Smooth muscle cell (in vitro differentiated cells): ENCODE results near the gene ABCC8. TPM values are rescaled to one million over a fixed set of nuclear protein-coding genes. Genes with fewer than 3 reads are reported as not detected.
"Not testable (repeated sequence)": the region's sequence is repeated elsewhere in the genome, so short reads cannot be mapped to it uniquely, and the experiment has no call there.

Experiments used
- DNase-seq: peaks from one replicate; lab custom pipeline; 2025; ENCODE audit not compliant: unreplicated experiment; lab: John Stamatoyannopoulos, UW
- H2AFZ ChIP-seq: fragments of 200-600 bp; sonication (generic); 2 replicates; pipeline ENCODE4 v1.6.0; 2016; ENCODE audit warnings: antibody characterized with exemption, low read depth, mild to moderate bottlenecking
- H3F3A ChIP-seq: fragments of 200-600 bp; sonication (generic); 2 replicates; pipeline ENCODE4 v1.6.0; 2017; ENCODE audit warnings: antibody characterized with exemption, low read depth
- H3K27ac ChIP-seq: fragments of 200-600 bp; sonication (generic); 2 replicates; pipeline ENCODE4 v1.5.1; 2016; ENCODE audit warnings: low read depth, mild to moderate bottlenecking
- H3K27me3 ChIP-seq: fragments of 200-600 bp; sonication (generic); 2 replicates; pipeline ENCODE4 v1.6.1; 2016; ENCODE audit warnings: low read depth, mild to moderate bottlenecking
- H3K36me3 ChIP-seq: fragments of 200-600 bp; sonication (generic); 2 replicates; pipeline ENCODE4 v1.5.1; 2016; ENCODE audit warnings: low read depth
- H3K4me1 ChIP-seq: fragments of 200-600 bp; sonication (generic); 2 replicates; pipeline ENCODE4 v1.5.1; 2016; ENCODE audit warnings: low read depth
- H3K4me2 ChIP-seq: fragments of 200-600 bp; sonication (generic); 2 replicates; pipeline ENCODE4 v1.6.0; 2016; ENCODE audit warnings: mild to moderate bottlenecking
- H3K4me3 ChIP-seq: fragments of 200-600 bp; sonication (generic); 2 replicates; pipeline ENCODE4 v1.5.1; 2016; ENCODE audit warnings: mild to moderate bottlenecking
- H3K79me2 ChIP-seq: fragments of 200-600 bp; sonication (generic); 2 replicates; pipeline ENCODE4 v1.6.0; 2016; ENCODE audit warnings: low read depth, mild to moderate bottlenecking
- H3K9ac ChIP-seq: fragments of 200-600 bp; sonication (generic); 2 replicates; pipeline ENCODE4 v1.6.0; 2016; ENCODE audit warnings: low read depth
- H3K9me3 ChIP-seq: fragments of 200-600 bp; sonication (generic); replicated peaks from 2 replicates; pipeline ENCODE4 v1.5.1; 2016; ENCODE audit warnings: low read depth
- H4K20me1 ChIP-seq: fragments of 200-600 bp; sonication (generic); 2 replicates; pipeline ENCODE4 v1.6.0; 2016; ENCODE audit warnings: low read depth
- CTCF ChIP-seq: fragments of 200-600 bp; sonication (generic); IDR thresholded peaks from 2 replicates; pipeline ENCODE4 v1.5.1; 2017; ENCODE audit warnings: borderline replicate concordance, mild to moderate bottlenecking, antibody characterized with exemption; ENCODE audit not compliant: insufficient read depth, poor library complexity, severe bottlenecking
- WGBS: methylation state at CpG from one replicate; pipeline ENCODE4 v1.1.7; 2016; ENCODE audit warnings: low lambda C conversion rate; 5-methylcytosine and 5-hydroxymethylcytosine counted together
- polyA plus RNA-seq: library from polyadenylated mRNA; unstranded; fragments of >200 nt; fragmentation: Nextera tagmentation; extraction: Ambion mirVana; gene quantifications from 2 replicates; pipeline ENCODE4 v1.2.1, GENCODE V29; 2016
- total RNA-seq: library from RNA; depleted of rRNA; stranded (reverse); fragments of >200 nt; gene quantifications from 2 replicates; pipeline ENCODE4 v1.2.3, GENCODE V29; 2014

Gene ABCC8
- total and polyA plus RNA-seq, 2 experiments from 2014 or later = not detected

- H3K9ac ChIP-seq = no peak overlapping the region
- no peaks in the 10 kb centered on the region for H3K36me3 ChIP-seq
- TF ChIP-seq CTCF = no peak
- no peaks in the 10 kb centered on the region for H4K20me1 ChIP-seq
- no peak overlapping the region for H3K4me3 ChIP-seq
- peaks cover 76% of the 10 kb centered on the region for H3K27me3 ChIP-seq
- no peaks in the 10 kb centered on the region for H3K79me2 ChIP-seq
- H3K4me1 ChIP-seq = no peaks in the 10 kb centered on the region
- no peak overlapping the region for H3K4me2 ChIP-seq
- no peak overlapping the region for H2AFZ ChIP-seq
- no peaks in the 10 kb centered on the region for H3K9me3 ChIP-seq
- H3K27ac ChIP-seq = no peak overlapping the region
- no peaks in the 10 kb centered on the region for H3F3A ChIP-seq
- WGBS = 94% methylated on average over 11 of the region's 11 CpGs
- no peak for DNase-seq
These were observed 48.4 kb downstream of the ABCC8 start for GRCh38 chr11:17428261-17428660.

GRCh38 chr11:17426233-17426632, 50.4 kb downstream of the ABCC8 start:
- not testable (repeated sequence) for H4K20me1 ChIP-seq, H3K36me3 ChIP-seq, H3K4me3 ChIP-seq, H3K9me3 ChIP-seq, H3K9ac ChIP-seq, H3K4me1 ChIP-seq, DNase-seq, H3K79me2 ChIP-seq, H2AFZ ChIP-seq, H3F3A ChIP-seq, H3K27ac ChIP-seq, H3K4me2 ChIP-seq
- peaks cover 86% of the 10 kb centered on the region for H3K27me3 ChIP-seq
- WGBS = 80% methylated on average over 5 of the region's 5 CpGs

- Histone ChIP-seq H3K4me1 (no peaks in the 10 kb centered on the region), H3K79me2 (no peaks in the 10 kb centered on the region), H3K9ac (no peak overlapping the region), H3K4me3 (no peak overlapping the region), H2AFZ (no peak overlapping the region), H3K27ac (no peak overlapping the region), H3K4me2 (no peak overlapping the region), H3K9me3 (no peaks in the 10 kb centered on the region), H3K36me3 (no peaks in the 10 kb centered on the region), H3F3A (no peaks in the 10 kb centered on the region), H3K27me3 (peaks cover 88% of the 10 kb centered on the region), H4K20me1 (no peaks in the 10 kb centered on the region)
- 79% methylated on average over 11 of the region's 11 CpGs for whole genome bisulfite sequencing
- TF ChIP-seq CTCF = no peak
- DNase-seq = no peak
These were observed 52.9 kb downstream of the ABCC8 start for GRCh38 chr11:17423533-17424310.

GRCh38 chr11:17421781-17422180, 54.9 kb downstream of the ABCC8 start:
- WGBS = 80% methylated on average over 4 of the region's 4 CpGs
- DNase-seq = no peak
- Histone ChIP-seq H3K4me1 (no peaks in the 10 kb centered on the region), H3K9me3 (no peaks in the 10 kb centered on the region), H3K27ac (no peak overlapping the region), H3K4me2 (no peak overlapping the region), H3K79me2 (no peaks in the 10 kb centered on the region), H3K27me3 (peaks cover 89% of the 10 kb centered on the region), H3K36me3 (no peaks in the 10 kb centered on the region), H2AFZ (no peak overlapping the region), H3K9ac (no peak overlapping the region), H3K4me3 (no peak overlapping the region), H4K20me1 (no peaks in the 10 kb centered on the region), H3F3A (no peaks in the 10 kb centered on the region)
- no peak for TF ChIP-seq CTCF
